ENCODE data around the gene FOLH1. TPM values are rescaled to one million over a fixed set of nuclear protein-coding genes. Genes with fewer than 3 reads are reported as not detected.
"Not testable (repeated sequence)": the region's sequence is repeated elsewhere in the genome, so short reads cannot be mapped to it uniquely, and the experiment has no call there.

The FOLH1 gene
- total RNA-seq, 2 experiments from 2014 or later: not detected

- H3K4me1 Mint-ChIP-seq; DNase-seq; H3K27ac Mint-ChIP-seq; H3K4me3 Mint-ChIP-seq; H3K36me3 Mint-ChIP-seq (ENCODE audit: low read depth); POLR2A ChIA-PET; ATAC-seq; H3K27me3 Mint-ChIP-seq; CTCF ChIA-PET; H3K9me3 Mint-ChIP-seq (ENCODE audit: low read depth): not testable (repeated sequence)
- intact Hi-C loops (cut with DNase I, micrococcal nuclease): loop anchor here in 1 of 2 experiments (5.0 kb wide), 1 partner anchor 868 kb away; the partner anchor contains the start of gene OR4S1
These were observed 33.6 kb downstream of the FOLH1 start for GRCh38 chr11:49174691-49175366.

DNA sequence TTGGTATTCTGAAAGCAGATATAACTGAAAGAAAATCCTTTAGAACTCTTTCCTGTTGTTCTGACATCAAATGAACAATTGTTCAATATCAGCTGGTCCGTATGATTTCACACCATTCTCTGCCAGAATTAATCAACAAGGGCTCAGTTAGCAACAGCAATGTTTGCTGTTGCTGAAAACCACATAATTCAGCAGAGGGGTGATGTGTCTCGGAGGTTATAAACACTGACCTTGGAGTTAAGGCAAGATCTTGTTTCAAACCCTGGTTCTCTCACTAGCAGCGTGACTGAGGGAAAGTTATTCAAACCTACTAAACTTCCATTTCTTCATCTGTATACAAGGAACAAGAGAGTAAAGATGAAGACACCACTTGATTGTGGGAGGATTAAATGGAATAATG lies 36.8 kb downstream of the FOLH1 start:
- H3K27me3 Mint-ChIP-seq; H3K36me3 Mint-ChIP-seq (ENCODE audit: low read depth); H3K9me3 Mint-ChIP-seq (ENCODE audit: low read depth); H3K27ac Mint-ChIP-seq; ATAC-seq; H3K4me3 Mint-ChIP-seq; POLR2A ChIA-PET; H3K4me1 Mint-ChIP-seq; CTCF ChIA-PET; DNase-seq: not testable (repeated sequence)
- intact Hi-C loops (cut with DNase I, micrococcal nuclease): loop anchor here in 1 of 2 experiments (5.0 kb wide), 1 partner anchor 864 kb away; the partner anchor contains the start of gene OR4S1

DNA sequence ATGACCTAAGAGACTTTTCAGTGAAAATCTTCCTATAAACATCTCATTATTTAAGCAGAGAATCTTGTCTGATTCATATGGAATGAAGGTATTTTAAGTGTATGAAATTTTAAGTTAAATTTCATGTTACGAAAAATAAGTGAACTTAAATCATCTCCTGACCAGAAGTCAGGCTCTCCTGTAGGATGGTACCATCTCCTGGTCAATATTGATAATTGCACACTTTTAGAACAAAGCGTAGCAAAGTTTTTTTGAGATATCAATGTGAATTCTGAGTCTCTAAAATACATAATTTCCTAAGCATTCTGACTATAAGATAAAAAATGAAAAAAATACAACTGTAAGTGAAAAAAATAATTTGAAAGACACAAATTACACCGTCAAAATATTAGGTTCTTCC lies 38.8 kb downstream of the FOLH1 start:
- H3K4me1 Mint-ChIP-seq; intact Hi-C loops (cut with DNase I, micrococcal nuclease); ATAC-seq; H3K27me3 Mint-ChIP-seq; H3K27ac Mint-ChIP-seq; DNase-seq; H3K4me3 Mint-ChIP-seq; H3K36me3 Mint-ChIP-seq (ENCODE audit: low read depth); POLR2A ChIA-PET; H3K9me3 Mint-ChIP-seq (ENCODE audit: low read depth); CTCF ChIA-PET: not testable (repeated sequence)

GRCh38 chr11:49168992-49169391 lies 39.4 kb downstream of the FOLH1 start:
- CTCF ChIA-PET; DNase-seq; intact Hi-C loops (cut with DNase I, micrococcal nuclease); ATAC-seq; H3K27ac Mint-ChIP-seq; H3K4me3 Mint-ChIP-seq; H3K27me3 Mint-ChIP-seq; H3K9me3 Mint-ChIP-seq (ENCODE audit: low read depth); H3K4me1 Mint-ChIP-seq; H3K36me3 Mint-ChIP-seq (ENCODE audit: low read depth); POLR2A ChIA-PET: not testable (repeated sequence)

- Mint-ChIP-seq H3K27me3 (no peaks in the 10 kb centered on the region), H3K9me3 (ENCODE audit: low read depth) (no peaks in the 10 kb centered on the region), H3K4me1 (no peaks in the 10 kb centered on the region), H3K4me3 (no peak overlapping the region), H3K36me3 (ENCODE audit: low read depth) (no peaks in the 10 kb centered on the region), H3K27ac (no peak overlapping the region)
- DNase-seq: no peak
- intact Hi-C loops (cut with DNase I, micrococcal nuclease): no loop called here
- ChIA-PET CTCF (no interaction called here), POLR2A (no interaction called here)
- no peak for ATAC-seq
These were observed 57.2 kb downstream of the FOLH1 start for GRCh38 chr11:49151211-49151610.

DNA sequence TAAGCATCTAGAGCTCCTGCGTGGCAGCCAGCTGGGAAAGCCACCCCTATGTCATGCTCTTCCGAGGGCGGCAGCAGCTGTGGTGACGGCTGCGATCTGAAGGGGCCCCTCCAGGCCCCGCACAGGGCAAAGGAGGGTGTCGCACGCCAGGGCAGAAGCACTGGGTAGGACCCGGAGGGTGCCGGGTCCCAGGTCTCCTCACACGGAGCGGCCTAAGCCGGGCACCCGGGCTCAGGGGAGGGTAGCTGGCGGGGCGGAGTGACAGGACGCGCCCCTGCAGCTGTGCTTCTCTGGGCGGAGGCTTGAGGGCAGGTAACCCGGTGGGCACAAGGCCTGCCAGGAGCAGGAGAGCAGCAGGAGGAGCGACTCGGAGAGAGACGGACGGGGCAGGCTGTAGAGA lies 106.0 kb downstream of the FOLH1 start:
- POLR2A ChIA-PET; H3K27ac Mint-ChIP-seq; CTCF ChIA-PET; H3K4me1 Mint-ChIP-seq; ATAC-seq; H3K27me3 Mint-ChIP-seq; DNase-seq; H3K36me3 Mint-ChIP-seq (ENCODE audit: low read depth); H3K9me3 Mint-ChIP-seq (ENCODE audit: low read depth); H3K4me3 Mint-ChIP-seq; intact Hi-C loops (cut with DNase I, micrococcal nuclease): not testable (repeated sequence)

Other genes starting within 250 kb of the FOLH1 start
- not detected for gene TRIM51G, start 224.7 kb downstream of the FOLH1 start, total RNA-seq
- not detected for gene TRIM49B, start 179.8 kb downstream of the FOLH1 start, total RNA-seq
- not detected for gene TRIM64C, start 149.5 kb downstream of the FOLH1 start, total RNA-seq